ENCODE results near the gene PCDH11X. TPM values are rescaled to one million over a fixed set of nuclear protein-coding genes. Genes with fewer than 3 reads are reported as not detected.
"Not testable (repeated sequence)": the region's sequence is repeated elsewhere in the genome, so short reads cannot be mapped to it uniquely, and the experiment has no call there.

Gene PCDH11X, protein sequence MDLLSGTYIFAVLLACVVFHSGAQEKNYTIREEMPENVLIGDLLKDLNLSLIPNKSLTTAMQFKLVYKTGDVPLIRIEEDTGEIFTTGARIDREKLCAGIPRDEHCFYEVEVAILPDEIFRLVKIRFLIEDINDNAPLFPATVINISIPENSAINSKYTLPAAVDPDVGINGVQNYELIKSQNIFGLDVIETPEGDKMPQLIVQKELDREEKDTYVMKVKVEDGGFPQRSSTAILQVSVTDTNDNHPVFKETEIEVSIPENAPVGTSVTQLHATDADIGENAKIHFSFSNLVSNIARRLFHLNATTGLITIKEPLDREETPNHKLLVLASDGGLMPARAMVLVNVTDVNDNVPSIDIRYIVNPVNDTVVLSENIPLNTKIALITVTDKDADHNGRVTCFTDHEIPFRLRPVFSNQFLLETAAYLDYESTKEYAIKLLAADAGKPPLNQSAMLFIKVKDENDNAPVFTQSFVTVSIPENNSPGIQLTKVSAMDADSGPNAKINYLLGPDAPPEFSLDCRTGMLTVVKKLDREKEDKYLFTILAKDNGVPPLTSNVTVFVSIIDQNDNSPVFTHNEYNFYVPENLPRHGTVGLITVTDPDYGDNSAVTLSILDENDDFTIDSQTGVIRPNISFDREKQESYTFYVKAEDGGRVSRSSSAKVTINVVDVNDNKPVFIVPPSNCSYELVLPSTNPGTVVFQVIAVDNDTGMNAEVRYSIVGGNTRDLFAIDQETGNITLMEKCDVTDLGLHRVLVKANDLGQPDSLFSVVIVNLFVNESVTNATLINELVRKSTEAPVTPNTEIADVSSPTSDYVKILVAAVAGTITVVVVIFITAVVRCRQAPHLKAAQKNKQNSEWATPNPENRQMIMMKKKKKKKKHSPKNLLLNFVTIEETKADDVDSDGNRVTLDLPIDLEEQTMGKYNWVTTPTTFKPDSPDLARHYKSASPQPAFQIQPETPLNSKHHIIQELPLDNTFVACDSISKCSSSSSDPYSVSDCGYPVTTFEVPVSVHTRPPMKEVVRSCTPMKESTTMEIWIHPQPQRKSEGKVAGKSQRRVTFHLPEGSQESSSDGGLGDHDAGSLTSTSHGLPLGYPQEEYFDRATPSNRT (N-terminal part only)
- 0.01 TPM in 1 of 2 replicates, not detected in the other for polyA plus RNA-seq (2011; rRNA removed)
- 0.09 TPM in 1 of 2 replicates, not detected in the other for polyA minus RNA-seq (2011; rRNA and poly(A)+ RNA removed)

DNA sequence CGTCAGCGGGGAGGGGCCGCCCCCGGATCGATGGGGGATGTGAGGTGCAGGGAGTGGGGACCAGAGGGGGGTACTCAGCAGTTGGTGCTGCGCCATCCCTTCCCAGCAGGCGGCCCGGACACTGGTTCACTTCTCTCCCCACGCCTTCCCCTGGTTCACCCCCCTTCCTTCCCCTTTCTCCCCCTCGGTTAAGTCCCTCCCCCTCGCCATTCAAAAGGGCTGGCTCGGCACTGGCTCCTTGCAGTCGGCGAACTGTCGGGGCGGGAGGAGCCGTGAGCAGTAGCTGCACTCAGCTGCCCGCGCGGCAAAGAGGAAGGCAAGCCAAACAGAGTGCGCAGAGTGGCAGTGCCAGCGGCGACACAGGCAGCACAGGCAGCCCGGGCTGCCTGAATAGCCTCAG, at the start of gene PCDH11X:
Gene PCDH11X (plus strand): TSS at position 241 of the 400 bp plus-strand sequence. CDS start 56,130 bp downstream, outside the sequence.
- H3K27me3 ChIP-seq (ENCODE audit: control insufficient read depth, insufficient read depth, low read length); POLR2A ChIA-PET; DNase-seq (ENCODE audit: low read depth, low spot score); CTCF ChIA-PET; H3K4me3 ChIP-seq (ENCODE audit: low read depth, low read length); H3K27ac ChIP-seq (ENCODE audit: low read depth, low read length); H3K9me3 ChIP-seq (ENCODE audit: control insufficient read depth, insufficient read depth, low read length): not testable (repeated sequence)

DNA sequence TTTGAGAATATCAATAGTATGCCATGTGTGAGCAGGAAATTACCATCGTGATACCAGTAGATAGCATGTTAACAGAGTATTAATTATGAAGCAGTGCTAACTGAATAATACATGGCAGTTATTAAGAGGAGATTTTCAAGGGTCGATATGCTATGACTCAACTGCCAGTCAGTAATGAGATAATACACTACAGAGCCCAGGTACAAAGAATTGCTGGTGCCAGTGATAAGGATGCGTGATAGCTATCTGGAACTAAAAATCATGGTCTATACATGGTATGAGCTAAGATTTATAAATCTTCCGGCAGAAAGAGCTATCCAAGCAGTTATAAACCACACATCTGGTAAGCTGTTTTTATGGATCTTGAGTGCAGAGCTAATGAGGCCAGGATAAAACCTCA, 31.7 kb upstream of the PCDH11X start:
- H3K9me3 ChIP-seq (ENCODE audit: control insufficient read depth, insufficient read depth, low read length); DNase-seq (ENCODE audit: low read depth, low spot score); CTCF ChIA-PET; H3K4me3 ChIP-seq (ENCODE audit: low read depth, low read length); POLR2A ChIA-PET; H3K27ac ChIP-seq (ENCODE audit: low read depth, low read length); H3K27me3 ChIP-seq (ENCODE audit: control insufficient read depth, insufficient read depth, low read length): not testable (repeated sequence)

DNA sequence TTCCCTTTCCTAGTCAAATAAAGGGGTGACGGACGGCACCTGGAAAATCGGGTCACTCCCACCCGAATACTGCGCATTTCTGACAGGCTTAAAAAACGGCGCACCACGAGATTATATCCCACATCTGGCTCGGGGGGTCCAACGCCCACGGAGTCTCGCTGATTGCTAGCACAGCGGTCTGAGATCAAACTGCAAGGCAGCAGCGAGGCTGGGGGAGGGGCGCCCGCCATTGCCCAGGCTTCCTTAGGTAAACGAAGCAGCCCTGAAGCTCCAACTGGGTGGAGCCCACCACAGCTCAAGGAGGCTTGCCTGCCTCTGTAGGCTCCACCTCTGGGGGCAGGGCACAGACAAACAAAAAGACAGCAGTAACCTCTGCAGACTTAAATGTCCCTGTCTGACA, 26.2 kb upstream of the PCDH11X start:
- CTCF ChIA-PET; POLR2A ChIA-PET; DNase-seq (ENCODE audit: low read depth, low spot score); H3K9me3 ChIP-seq (ENCODE audit: control insufficient read depth, insufficient read depth, low read length); H3K27me3 ChIP-seq (ENCODE audit: control insufficient read depth, insufficient read depth, low read length); H3K4me3 ChIP-seq (ENCODE audit: low read depth, low read length); H3K27ac ChIP-seq (ENCODE audit: low read depth, low read length): not testable (repeated sequence)

DNA sequence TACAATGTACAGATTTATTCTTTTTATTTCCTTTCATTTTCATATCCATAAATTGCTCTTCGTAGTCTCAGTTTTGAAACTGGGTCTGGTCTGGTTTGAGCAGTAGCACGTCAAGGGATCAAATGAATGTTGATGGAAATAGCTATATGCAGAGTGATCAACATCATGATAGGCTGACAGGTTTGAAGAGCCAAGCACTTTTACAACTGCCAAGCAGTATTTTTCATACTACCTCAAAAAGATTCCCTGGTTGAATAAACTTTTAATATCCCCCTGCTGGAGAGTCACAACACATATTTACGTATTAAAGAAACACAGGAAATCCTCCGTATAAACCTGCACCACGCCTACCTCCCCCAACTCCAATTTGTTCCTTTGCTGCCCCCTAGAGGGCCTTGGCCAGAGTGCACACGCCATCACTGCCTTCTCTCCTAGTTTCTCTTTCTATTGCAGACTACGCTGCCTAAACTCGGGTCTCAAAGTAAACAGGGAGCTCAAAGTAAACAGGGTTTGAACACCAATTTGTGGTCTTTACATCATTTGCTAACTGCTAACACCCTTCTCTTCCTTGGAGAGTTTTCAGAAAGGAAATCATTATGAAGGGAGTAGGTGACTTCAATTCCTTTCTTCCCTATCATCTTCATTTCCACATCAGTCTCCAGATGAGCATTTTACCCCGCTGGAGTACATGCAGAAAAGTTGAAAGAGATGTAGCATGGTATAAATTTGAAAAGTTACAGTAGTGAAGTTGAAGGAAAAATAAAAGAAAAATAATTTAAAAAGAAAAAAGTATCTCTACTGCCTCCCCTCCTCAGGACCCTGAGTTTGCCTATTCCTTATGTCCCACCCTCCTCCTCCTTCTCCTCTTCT, 8.3 kb upstream of the PCDH11X start:
- DNase-seq (ENCODE audit: low read depth, low spot score); H3K9me3 ChIP-seq (ENCODE audit: control insufficient read depth, insufficient read depth, low read length); H3K27ac ChIP-seq (ENCODE audit: low read depth, low read length); H3K27me3 ChIP-seq (ENCODE audit: control insufficient read depth, insufficient read depth, low read length); H3K4me3 ChIP-seq (ENCODE audit: low read depth, low read length); CTCF ChIA-PET; POLR2A ChIA-PET: not testable (repeated sequence)

DNA sequence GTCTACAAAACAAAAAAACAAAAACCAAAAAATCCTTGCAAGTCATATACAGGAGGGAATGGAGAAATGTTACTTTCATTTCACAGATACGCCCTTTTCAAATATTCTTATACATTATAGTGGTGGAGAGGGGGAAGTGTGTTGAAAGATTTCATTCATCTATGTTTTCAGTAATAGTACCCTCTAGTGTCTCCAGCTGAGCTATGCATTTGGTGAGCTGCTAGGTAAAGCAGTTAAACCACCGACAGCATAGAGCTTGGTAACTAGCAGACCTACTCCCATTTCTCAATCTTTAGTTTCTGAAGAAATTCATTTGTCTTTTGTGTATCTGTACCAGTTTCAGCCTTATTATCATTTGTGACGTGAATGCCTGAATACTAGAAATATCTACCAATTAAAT, 5.2 kb upstream of the PCDH11X start:
- POLR2A ChIA-PET; CTCF ChIA-PET; H3K27ac ChIP-seq (ENCODE audit: low read depth, low read length); H3K4me3 ChIP-seq (ENCODE audit: low read depth, low read length); DNase-seq (ENCODE audit: low read depth, low spot score); H3K27me3 ChIP-seq (ENCODE audit: control insufficient read depth, insufficient read depth, low read length); H3K9me3 ChIP-seq (ENCODE audit: control insufficient read depth, insufficient read depth, low read length): not testable (repeated sequence)

DNA sequence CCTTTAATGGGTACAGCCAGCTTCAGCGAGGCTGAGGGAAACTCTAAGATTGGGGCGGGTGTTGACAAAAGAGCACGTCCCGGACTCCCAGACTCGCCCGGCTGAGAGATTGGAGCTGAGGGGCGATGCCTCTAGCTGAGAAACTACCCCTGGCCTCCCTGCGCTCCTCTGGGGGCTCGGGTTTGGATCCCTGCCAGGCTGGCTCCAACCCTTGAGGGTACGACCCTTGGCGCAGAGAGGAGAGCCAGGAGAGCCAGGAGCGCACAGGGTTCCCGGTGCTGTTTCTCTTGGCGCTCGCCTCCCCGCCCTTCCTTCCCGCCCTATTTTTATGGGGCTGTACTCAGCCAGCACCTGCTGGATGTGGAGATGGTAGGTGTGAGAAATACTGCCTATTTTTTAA, 833 bp downstream of the PCDH11X start:
- DNase-seq (ENCODE audit: low read depth, low spot score); H3K27me3 ChIP-seq (ENCODE audit: control insufficient read depth, insufficient read depth, low read length); POLR2A ChIA-PET; H3K9me3 ChIP-seq (ENCODE audit: control insufficient read depth, insufficient read depth, low read length); H3K4me3 ChIP-seq (ENCODE audit: low read depth, low read length); CTCF ChIA-PET; H3K27ac ChIP-seq (ENCODE audit: low read depth, low read length): not testable (repeated sequence)

DNA sequence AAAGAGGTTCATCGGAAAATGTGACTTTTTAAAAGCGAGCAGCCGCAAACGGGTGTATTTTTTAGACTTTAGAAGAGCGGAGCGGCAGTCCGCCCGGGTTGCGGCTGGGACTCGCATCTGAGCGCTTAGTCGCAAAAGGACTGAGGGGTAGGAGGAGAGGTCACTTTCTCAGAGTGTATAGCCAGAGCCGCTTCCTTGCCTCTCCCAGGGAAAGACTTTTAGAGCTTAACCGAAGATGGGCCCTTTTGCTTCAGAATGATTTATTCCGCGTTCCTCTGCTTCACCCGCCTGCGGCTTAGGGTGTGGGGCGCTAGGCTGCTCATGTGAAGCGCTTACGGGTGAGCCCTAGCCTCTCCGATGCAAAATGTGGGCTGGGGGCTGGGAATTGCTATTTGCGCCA, 1.5 kb downstream of the PCDH11X start:
- H3K4me3 ChIP-seq (ENCODE audit: low read depth, low read length); H3K27ac ChIP-seq (ENCODE audit: low read depth, low read length); POLR2A ChIA-PET; H3K9me3 ChIP-seq (ENCODE audit: control insufficient read depth, insufficient read depth, low read length); CTCF ChIA-PET; H3K27me3 ChIP-seq (ENCODE audit: control insufficient read depth, insufficient read depth, low read length); DNase-seq (ENCODE audit: low read depth, low spot score): not testable (repeated sequence)

DNA sequence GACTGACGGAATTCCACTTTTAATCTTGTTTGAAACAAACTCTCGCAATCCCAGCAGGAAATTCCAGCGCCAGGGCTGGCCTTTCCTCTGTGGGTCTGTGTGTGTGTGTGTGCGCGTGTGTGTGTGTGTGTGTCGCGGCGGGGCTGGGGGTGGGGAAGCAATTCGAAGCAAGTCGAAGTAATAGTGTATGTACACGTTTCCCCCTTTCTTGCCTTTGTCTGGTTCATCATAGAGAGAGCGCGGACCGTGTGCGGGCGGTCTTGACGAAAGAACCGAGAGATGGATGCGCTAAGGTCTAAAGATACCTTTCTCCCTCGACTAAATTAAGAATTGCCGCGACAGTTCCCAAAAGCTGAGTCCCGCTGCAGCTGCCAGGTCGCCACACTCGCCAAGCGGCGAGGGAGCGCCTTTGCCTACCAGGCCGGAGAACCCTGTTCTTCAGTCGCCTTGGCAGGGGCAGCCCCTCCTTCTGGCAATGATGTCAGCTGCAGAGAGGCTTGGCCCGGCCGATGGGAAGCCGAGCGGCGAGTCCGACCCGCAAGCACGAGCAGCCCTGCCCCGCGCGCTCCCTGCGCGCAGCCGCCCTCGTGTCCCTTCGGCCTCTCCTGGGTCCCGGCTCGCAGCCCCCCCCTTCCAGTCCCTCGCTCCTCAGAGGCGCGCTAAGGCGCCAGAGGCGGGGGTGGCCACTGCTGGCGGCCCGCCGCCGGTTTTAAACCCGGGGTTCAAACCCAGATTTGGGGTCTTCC, 2.6 kb downstream of the PCDH11X start:
- H3K9me3 ChIP-seq (ENCODE audit: control insufficient read depth, insufficient read depth, low read length); DNase-seq (ENCODE audit: low read depth, low spot score); H3K27me3 ChIP-seq (ENCODE audit: control insufficient read depth, insufficient read depth, low read length); CTCF ChIA-PET; H3K4me3 ChIP-seq (ENCODE audit: low read depth, low read length); H3K27ac ChIP-seq (ENCODE audit: low read depth, low read length); POLR2A ChIA-PET: not testable (repeated sequence)

DNA sequence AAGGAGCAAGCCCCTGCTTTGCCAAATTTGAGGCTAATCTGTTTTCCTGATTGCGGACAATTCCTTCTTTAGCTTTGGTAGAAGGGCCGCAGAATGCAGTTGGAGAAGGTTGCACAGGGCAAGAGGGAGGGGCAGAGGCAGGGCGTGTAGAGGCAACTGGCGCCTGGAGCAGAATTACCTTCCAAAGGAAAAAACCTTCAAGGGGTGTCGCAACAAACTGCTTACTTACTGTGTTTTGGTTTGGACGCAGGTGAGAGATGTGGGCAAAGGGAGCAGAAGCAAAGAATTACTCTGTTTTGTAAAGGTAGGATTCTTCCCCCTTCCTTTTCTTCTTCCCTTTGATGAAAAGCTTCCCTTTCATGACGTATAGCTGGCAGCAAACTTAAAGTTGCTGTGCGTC, 3.6 kb downstream of the PCDH11X start:
- CTCF ChIA-PET; H3K27me3 ChIP-seq (ENCODE audit: control insufficient read depth, insufficient read depth, low read length); DNase-seq (ENCODE audit: low read depth, low spot score); H3K4me3 ChIP-seq (ENCODE audit: low read depth, low read length); POLR2A ChIA-PET; H3K9me3 ChIP-seq (ENCODE audit: control insufficient read depth, insufficient read depth, low read length); H3K27ac ChIP-seq (ENCODE audit: low read depth, low read length): not testable (repeated sequence)

DNA sequence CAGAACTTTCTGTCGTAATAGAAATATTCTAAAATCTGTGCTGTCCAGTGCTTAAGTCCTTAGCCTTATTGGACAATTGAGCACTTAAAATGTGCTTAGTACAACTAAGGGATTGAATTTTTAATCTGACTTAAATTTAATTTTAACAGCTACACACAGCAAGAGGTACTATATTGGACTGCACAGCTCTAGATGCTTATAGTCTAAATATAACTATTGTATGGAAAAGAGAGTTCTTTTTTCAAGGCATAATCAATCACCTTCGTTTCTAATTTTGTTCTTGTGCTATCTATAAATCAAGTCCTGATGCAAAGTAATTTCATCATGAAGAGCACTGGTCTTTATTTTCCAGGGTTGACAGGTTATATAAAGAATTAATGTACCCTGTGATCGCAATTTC, 38.4 kb downstream of the PCDH11X start:
- POLR2A ChIA-PET; H3K4me3 ChIP-seq (ENCODE audit: low read depth, low read length); H3K27me3 ChIP-seq (ENCODE audit: control insufficient read depth, insufficient read depth, low read length); H3K9me3 ChIP-seq (ENCODE audit: control insufficient read depth, insufficient read depth, low read length); H3K27ac ChIP-seq (ENCODE audit: low read depth, low read length); CTCF ChIA-PET; DNase-seq (ENCODE audit: low read depth, low spot score): not testable (repeated sequence)

DNA sequence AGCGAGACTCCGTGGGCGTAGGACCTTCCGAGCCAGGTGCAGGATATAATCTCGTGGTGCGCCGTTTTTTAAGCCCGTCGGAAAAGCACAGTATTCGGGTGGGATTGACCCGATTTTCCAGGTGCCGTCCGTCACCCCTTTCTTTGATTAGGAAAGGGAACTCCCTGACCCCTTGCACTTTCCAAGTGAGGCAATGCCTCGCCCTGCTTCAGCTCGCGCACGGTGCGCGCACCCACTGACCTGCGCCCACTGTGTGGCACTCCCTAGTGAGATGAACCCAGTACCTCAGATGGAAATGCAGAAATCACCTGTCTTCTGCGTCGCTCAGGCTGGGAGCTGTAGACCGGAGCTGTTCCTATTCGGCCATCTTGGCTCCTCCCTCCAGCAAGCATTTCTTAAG, 46.1 kb downstream of the PCDH11X start:
- H3K9me3 ChIP-seq (ENCODE audit: control insufficient read depth, insufficient read depth, low read length); H3K27ac ChIP-seq (ENCODE audit: low read depth, low read length); H3K4me3 ChIP-seq (ENCODE audit: low read depth, low read length); H3K27me3 ChIP-seq (ENCODE audit: control insufficient read depth, insufficient read depth, low read length); POLR2A ChIA-PET; DNase-seq (ENCODE audit: low read depth, low spot score); CTCF ChIA-PET: not testable (repeated sequence)
